ENCODE results near the gene OR2AG1.

OR2AG1 gene

GRCh38 chr11:6817694-6818093, 34.9 kb downstream of the OR2AG1 start:
- TF ChIP-seq CTCF (IDR thresholded peaks at IDR 0.05; ENCODE audit: borderline replicate concordance, control extremely low read depth, extremely low read depth, insufficient read depth, missing control alignments): no peak
- in situ Hi-C loops (cut with MboI; ENCODE audit: low sequenced_read_pairs, unreplicated experiment): no loop called here
- DNase-seq (ENCODE audit: low spot score): no peak

GRCh38 chr11:6818967-6819366, 36.1 kb downstream of the OR2AG1 start:
- no peak for DNase-seq (ENCODE audit: low spot score)
- TF ChIP-seq CTCF (IDR thresholded peaks at IDR 0.05; ENCODE audit: borderline replicate concordance, control extremely low read depth, extremely low read depth, insufficient read depth, missing control alignments): no peak
- in situ Hi-C loops (cut with MboI; ENCODE audit: low sequenced_read_pairs, unreplicated experiment): no loop called here

- in situ Hi-C loops (cut with MboI; ENCODE audit: low sequenced_read_pairs, unreplicated experiment): no loop called here
- no peak for DNase-seq (ENCODE audit: low spot score)
- TF ChIP-seq CTCF (IDR thresholded peaks at IDR 0.05; ENCODE audit: borderline replicate concordance, control extremely low read depth, extremely low read depth, insufficient read depth, missing control alignments): no peak
Observed at GRCh38 chr11:6824136-6824823, 41.5 kb downstream of the OR2AG1 start.

GRCh38 chr11:6825231-6825744, 42.5 kb downstream of the OR2AG1 start:
- no peak for DNase-seq (ENCODE audit: low spot score)
- no peak for TF ChIP-seq CTCF (IDR thresholded peaks at IDR 0.05; ENCODE audit: borderline replicate concordance, control extremely low read depth, extremely low read depth, insufficient read depth, missing control alignments)
- in situ Hi-C loops (cut with MboI; ENCODE audit: low sequenced_read_pairs, unreplicated experiment): no loop called here

- TF ChIP-seq CTCF (IDR thresholded peaks at IDR 0.05; ENCODE audit: borderline replicate concordance, control extremely low read depth, extremely low read depth, insufficient read depth, missing control alignments): no peak
Observed at GRCh38 chr11:6828103-6828502, 45.3 kb downstream of the OR2AG1 start.

GRCh38 chr11:6833356-6833755, 50.5 kb downstream of the OR2AG1 start:
- no peak for DNase-seq (ENCODE audit: low spot score)
- in situ Hi-C loops (cut with MboI; ENCODE audit: low sequenced_read_pairs, unreplicated experiment): no loop called here
- TF ChIP-seq CTCF (IDR thresholded peaks at IDR 0.05; ENCODE audit: borderline replicate concordance, control extremely low read depth, extremely low read depth, insufficient read depth, missing control alignments): no peak

More at GRCh38 chr11:6828103-6828502, 45.3 kb downstream of the OR2AG1 start:
- in situ Hi-C loops (cut with MboI; ENCODE audit: low sequenced_read_pairs, unreplicated experiment): no loop called here
- DNase-seq (ENCODE audit: low spot score): no peak
